HG03521 (cell line): ENCODE results near the gene IFT27.
A peak's percentile ranks its signal among the peaks of the same experiment; 100 is the strongest.

ENCODE experiments used
- ATAC-seq: cut with Tn5 transposase; IDR thresholded peaks from one replicate; pipeline ENCODE4 v1.9.1; 2021; ENCODE audit warnings: mild to moderate bottlenecking, moderate library complexity; ENCODE audit not compliant: unreplicated experiment

Gene IFT27, protein sequence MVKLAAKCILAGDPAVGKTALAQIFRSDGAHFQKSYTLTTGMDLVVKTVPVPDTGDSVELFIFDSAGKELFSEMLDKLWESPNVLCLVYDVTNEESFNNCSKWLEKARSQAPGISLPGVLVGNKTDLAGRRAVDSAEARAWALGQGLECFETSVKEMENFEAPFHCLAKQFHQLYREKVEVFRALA

DNA sequence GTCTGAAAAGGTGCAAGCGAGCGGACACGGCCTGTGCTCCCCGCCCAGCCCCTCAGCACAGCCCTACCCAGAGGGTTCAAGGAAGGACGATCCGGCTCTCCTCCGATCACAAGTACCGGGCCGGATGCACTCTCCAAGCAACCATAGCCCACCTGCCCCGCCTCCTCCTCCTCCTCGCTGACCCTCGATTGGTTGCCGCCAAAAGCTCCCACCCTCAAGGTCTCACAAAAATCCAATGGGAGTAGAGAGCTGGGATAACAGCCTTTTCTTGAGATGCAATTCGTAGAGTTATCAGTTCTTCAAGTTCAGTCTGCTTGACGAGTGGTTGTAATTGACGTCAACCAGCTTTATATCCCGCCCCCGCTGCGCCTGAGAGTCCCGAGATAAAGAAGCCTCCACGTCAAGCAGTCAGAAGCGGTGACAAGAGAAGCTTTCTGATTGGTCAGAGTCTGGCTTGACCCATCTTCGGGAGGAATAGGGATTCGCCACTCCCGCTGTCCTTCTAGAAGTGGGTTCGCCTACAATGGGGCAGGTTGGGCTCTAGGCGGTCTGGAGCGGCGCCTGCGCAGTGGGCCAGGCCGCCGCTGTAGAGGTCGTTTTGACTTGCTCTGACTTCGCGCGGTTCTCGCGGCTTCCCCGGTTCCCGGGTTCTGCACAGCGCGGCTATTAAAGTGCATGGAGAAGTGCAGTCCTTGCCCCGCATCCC is at the start of gene IFT27:
TSS of gene IFT27 (minus strand) at position 156 of the 706 bp plus-strand sequence. CDS start 412 bp downstream, outside the sequence.
- ATAC-seq = peak; percentile 90

DNA sequence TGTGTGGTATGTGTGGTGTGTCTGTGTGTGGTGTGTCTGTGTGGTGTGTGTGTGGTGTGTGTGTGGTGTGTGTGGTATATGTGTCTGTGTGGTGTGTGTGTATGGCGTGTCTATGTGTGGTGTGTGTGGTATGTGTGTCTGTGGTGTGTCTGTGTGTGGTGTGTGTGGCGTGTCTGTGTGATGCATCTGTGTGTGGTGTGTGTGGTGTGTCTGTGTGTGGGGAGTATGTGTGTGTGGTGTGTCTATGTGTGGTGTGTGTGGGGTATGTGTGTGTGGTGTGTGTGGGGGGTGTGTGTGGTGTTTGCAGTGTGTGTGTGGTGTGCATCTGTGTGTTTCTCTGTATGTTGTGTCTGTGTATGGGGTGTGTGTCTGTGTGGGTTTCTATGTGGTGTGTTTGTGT is 48.7 kb upstream of the IFT27 start:
- ATAC-seq = no peak

DNA sequence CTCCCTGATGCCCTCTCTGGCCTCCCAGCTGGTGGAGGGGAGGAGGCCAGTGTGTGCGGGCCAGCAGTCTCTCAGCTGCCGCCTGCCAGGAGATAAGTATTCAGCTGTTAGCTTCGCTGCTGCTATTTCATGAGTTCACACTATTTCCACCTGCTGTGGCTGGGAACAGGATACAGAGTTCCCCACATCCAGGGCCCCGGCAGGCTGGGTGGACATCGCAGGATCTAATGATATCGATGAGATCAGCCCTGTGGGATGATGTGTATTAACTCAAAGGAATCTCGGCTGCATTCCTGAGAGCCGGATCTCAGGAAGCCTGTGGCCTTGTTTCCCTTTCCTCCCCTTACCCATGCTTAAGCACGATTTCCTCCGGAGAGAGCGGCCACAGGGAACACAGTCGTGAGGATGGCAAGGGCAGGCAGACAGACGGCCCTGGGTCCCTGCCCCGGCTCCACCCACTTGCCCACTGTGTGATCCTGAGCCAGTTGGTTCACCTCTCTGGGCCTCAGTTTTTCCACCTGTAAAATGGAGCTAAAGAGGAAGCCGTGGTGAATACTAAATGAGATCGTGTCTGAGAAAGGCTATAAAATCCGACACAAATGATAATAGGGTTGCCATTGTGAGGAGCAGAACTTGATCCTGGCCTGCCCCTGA is 47.4 kb upstream of the IFT27 start:
- ATAC-seq = no peak

DNA sequence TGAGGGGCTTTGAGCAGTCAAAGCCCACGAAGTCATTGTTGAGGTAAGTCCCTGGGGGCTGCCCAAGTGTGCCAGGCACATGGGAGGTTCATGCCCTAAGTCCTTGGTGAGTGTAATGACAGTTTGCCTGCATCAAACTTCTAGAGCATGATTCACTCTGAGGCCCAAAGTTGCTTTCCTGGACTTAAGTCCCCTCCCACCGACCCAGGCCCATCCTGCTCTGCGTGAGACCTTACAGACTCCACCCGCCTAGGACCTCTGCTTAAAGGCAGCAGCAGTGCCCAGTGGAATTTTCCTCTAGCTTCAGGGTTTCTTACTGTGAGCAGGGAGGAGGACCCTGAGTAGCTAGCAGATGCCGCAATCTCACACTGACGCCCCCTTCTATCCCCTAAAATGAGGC is 46.7 kb upstream of the IFT27 start:
- ATAC-seq = no peak

DNA sequence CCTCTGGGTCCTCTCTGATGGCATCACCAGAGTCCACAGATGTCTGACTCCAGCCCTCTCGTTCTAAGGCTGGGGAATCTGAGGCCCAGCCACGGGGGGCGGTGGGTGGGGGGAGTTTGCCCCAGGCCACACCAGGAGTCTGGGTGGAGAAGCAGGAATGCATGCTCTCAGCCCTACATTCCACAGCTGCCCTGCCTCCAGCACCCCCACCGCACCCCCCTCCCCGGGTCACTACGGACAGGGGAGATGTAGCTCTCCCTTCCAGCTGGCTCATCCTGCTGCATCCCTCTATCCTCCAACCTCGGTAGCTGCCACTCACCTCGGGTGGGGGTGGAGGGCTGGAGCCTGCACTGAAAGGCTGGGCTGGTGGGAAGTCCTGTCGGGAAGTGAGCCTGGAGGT is 43.2 kb upstream of the IFT27 start:
- no peak for ATAC-seq

DNA sequence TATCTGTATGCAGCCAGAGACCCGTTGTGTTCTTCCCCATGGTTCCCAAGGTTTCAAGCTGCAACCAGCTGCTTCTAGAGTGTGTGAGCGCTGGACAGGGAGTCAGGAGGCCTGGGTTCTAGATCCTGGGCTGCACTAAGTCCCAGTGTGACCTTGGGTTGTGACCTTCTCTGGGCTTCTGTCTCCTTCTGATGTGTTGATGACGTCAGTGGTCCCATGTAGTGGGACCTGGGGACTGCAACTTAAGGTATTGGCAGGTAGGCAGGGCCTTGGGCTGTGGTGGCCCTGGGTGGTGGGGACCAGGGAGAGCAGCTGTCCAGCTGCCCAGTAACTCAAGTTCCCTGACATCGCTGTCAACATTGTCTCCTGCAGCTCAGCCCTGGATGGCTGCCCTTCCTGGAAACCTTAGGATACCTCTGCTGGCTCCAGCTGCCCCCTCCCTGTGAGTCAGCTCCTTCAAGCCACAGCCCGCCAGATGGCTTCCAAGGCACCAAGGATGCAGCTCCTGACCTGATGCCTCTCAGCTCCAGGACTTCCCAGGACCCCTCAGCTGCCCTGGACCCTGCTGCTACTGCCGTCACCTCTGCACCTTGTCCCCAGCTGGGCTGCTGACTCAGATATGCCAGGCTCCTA is 42.2 kb upstream of the IFT27 start:
- no peak for ATAC-seq

DNA sequence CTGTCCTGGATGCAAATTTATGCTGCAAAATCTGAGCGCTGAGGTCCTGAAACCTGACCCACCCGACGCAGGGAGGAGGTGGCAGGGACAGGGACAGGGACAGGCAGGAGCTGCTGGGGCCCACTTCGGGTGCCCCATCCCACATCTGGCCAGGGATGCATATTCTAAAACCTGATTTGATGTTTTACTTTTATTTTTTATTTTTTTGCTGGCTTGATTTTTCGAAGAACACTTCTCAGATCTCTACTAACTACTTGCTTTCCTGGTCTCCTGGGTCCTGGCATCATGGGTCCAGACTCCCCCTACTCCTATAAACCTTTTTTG is 41.6 kb upstream of the IFT27 start:
- ATAC-seq = no peak

DNA sequence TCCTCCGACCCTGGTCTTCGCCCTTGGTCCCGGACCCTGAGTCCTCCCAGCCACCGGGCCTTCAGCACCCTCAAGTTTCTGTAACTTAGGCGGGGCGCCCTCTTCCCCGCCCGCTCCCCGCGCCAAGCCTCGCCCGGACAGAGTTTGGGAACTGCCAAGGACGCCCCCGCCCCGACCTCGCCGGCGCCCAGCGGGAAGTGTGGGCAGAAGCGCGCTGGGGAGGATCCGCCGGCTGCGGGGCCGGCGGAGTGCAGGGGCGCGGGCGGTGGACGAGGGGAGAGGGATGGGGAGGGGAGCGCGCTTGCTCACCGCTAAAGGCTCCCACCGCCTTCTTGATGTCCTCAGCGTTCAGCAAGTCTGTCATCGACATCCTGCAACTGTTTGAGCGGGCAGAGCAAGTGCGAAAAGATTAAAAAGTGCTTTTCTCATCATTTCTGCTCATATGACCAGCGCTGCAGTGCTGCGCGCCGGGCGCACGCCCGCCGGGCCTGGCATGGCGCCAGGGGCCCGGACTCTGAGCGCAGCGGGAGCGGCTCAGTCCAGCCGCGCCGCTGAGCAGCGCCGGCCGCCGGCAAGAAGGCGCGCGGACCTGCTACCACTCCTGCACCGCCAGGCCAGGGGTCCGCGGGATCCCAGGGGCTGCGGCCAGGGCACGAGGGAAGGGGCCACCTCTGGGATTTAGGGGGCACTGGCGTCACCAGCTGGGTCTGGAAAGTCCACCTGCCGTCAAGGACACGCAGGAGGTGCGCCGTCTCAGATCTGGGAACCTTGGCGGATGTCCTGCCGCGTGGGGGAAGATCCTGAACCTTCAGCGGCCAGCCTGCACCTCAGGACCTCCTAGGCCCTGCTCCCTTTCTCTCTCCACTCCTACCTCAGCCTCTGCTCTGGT is 41.0 kb upstream of the IFT27 start, which contains the start of gene PVALB:
TSS of gene PVALB (minus strand) at position 400 of the 889 bp plus-strand sequence. CDS start at position 370, 30 bp downstream.
- no peak for ATAC-seq

DNA sequence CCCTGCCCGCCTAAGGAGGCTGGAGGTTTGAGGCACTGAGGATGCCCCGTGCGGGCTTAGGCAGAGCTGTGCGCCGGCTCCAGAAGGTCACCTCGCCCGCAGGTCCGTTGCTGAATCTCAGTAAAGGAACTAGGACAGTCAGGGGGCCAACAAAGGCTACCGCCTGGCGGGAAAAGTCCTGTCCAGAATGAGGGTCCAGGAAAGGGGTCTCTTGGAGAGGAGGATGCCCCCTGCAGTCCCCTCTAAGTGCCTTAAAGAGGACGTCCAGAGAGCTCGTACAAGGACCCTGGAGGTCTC is 40.4 kb upstream of the IFT27 start:
- no peak for ATAC-seq

DNA sequence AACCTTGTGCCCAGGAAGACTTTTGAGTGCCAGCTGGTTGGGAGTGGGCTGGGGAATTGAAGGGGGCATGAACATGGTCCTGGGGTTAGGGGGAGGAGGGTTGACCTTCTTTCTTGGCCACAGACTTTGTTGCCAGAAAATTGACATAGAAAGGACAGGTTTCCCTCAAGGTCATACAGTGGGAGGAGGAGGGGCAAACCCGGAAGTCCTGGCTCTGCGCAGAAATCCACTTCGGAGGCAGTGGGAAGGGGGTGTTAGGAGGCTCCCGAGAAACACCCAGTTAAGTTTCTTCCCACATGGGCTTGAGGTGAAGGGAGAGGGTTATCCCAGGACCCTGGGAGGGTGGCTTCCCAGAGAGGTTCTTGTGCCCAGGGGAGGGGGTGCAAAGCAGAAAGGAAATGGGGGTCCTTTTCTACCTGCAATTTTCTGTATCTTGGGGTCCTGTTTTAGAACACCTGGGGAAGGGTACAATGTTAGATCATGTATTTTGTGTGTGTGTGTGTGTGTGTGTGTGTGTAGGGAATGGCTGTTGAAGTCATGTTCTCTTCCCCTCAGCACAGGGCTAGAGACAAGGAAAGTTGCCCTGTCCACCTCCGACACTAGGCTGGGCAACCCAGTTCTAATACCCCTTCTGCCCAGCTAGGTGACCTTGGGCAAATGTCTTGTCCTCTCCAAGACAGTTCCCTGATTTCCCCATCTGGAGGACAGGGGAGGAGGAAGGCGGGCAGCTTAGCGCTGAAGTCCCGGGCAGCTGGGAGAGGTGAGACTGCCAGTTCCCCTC is 39.8 kb upstream of the IFT27 start:
- no peak for ATAC-seq

DNA sequence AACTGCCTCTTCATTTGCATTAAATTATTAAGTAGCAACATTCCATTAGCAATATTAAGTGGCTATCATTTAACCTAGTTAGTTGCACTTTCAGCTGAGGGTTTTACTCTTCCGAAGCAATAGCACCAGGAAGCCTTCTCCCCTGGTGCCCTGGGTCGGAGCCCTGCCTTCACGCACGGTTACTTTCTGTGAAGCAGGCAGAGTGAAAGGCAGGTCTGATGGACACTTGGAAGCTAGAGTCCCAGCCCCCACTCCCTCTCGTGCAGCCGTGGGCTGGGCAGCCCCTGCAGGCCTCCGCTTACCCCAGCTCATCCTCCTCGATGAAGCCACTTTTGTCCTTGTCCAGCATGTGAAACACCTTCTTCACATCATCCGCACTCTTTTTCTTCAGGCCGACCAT is 38.9 kb upstream of the IFT27 start:
- ATAC-seq = no peak

DNA sequence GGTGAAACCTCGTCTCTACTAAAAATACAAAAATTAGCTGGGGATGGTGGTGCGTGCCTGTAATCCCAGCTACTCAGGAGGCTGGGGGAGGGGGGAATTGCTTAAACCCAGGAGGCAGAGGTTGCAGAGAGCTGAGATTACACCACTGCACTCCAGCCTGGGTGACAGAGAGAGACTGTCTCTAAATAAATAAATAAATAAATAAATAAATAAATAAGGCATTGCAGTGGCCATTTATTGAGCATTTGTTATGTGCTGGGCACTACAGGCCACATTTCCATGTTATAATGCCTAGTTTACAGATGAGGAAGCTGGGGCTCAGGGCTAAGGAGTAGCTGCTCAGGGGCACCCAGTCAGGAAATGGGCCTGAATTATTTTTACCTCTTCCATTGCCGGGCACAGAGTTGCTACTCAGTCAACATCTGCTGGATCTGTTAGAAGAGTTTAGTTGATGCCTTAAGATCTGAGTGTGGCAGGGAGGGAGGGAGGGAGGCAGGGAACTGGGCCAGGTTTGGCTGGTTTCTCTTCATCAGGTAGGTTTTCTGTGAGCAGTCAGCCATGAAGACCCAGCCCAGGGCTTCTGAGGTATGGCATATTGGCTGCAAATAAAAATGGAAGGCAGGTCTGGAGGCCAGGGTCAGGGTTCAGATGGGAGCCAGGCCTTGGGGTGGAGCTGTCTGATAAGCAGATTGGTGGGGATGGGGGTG is 35.3 kb upstream of the IFT27 start:
- no peak for ATAC-seq

DNA sequence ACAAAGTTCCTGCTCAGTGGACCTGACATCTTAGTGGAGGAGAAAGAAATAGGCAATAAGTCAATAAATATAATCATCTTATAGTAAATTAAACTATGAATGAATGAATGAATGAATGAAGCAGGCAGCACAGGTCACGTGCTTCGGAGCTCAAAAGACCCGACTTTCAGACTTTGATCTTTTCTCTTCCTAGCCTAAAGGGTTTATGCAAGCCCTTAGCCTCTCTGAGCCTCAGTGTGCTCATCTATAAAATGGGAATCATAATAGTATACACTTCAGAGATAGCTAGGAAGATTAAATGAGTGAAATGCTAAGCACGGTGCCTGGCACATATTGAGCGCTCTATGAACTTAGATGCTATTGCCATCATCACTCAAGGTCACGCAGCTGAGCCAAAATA is 33.4 kb upstream of the IFT27 start:
- ATAC-seq = no peak

DNA sequence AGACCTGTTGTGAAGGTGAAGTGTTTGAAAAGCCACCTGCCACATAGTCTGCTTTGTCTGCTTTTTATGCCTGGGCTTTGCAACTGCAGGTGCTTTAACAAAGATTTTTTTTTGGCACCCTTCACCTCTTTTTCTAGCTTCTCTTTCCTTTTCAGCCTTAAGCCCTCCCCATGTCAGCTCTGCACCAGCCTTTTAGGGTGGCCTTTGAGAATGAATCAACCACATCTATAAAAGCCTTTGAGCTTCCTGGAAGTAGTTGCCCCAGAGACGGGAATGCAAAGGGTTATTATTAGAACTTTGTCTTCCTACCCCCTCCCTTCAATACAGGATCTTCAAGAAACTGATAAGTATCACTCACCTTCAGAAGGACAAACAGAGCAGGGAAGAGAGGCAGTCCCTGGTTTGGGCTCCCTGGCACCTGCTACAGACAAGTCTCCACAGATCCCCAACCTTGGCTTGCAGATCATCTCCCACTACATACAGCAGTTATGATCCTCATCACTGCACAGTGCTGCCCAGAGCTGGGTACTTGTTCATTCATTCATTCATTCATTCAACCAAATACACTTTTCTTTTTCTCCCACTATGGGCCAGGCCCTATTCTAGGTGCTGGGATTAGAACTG is 32.9 kb upstream of the IFT27 start:
- no peak for ATAC-seq

DNA sequence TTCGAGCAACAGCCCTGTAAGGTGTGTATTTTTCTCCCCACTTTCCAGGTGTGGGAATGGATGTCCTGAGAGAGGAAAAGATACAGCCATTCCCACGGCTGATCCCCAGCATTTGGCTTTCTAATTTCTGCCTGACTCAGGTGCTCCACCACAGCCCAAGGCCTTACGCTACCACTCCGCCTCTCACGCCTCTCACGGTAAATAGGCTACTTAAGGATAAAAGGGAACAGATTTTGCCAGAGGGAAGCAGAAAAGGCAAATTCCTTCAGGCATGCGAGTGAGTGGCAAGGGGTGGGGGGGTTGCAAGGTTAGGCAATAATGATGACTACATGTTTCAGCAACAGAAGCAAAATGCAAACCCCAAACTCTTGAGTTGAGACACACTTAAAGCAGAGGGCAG is 31.7 kb upstream of the IFT27 start:
- no peak for ATAC-seq

DNA sequence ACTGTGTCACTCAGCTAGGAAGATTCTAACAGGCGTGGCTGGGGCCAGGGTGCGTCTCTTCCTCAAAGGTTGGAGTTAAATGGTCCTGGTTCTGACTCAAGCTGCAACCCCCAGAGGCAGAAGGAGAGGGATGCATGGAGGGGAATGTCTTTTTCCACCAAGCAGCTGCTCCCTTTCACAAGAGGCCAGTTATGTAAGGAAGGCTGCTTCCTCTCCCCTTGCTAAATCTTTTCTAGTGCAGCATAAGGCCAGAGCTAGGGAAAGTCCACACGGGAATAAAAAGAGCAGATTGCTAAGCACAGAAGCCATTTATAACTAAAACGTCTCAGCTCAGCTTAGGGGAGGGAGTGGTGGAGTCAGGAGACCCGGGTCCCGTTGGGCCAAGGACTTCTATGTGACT is 30.9 kb upstream of the IFT27 start:
- no peak for ATAC-seq

DNA sequence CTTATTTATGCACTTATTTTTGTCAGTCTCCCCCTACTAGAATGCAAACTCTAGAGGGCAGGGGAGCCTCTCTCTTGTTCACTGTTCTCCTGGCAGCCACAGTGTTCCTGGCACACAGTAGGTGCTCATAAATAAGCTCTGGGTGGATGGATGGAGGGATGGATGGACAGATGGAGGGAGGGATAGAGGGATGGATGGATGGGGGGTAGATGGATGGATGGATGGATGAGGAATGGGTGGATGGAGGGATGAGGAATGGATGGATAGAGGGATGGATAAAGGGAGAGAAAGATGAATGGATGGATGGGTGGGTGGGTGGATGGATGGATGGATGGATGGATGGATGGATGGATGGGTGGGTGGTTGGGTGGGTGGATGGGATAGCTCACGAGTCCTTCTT is 27.4 kb upstream of the IFT27 start:
- no peak for ATAC-seq

DNA sequence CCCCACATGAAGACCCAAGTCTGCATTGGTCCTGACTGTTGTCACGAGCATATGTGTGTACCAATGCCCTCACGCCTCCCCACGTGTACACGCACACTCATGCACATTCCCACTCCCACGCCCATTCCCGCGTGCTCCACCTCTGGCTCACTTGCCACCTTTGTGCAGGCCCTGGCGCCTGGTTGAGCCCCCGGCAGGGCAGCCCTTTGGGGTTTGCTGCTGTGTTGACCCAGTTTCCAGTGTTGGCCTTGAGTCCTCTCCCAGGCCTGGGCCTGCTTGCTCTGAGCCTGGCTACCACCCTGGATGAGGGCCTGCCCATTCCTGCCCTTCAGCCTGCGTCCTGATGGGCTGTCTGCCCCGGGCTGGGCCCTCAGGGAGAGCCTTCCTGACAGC is 22.8 kb upstream of the IFT27 start:
- no peak for ATAC-seq

DNA sequence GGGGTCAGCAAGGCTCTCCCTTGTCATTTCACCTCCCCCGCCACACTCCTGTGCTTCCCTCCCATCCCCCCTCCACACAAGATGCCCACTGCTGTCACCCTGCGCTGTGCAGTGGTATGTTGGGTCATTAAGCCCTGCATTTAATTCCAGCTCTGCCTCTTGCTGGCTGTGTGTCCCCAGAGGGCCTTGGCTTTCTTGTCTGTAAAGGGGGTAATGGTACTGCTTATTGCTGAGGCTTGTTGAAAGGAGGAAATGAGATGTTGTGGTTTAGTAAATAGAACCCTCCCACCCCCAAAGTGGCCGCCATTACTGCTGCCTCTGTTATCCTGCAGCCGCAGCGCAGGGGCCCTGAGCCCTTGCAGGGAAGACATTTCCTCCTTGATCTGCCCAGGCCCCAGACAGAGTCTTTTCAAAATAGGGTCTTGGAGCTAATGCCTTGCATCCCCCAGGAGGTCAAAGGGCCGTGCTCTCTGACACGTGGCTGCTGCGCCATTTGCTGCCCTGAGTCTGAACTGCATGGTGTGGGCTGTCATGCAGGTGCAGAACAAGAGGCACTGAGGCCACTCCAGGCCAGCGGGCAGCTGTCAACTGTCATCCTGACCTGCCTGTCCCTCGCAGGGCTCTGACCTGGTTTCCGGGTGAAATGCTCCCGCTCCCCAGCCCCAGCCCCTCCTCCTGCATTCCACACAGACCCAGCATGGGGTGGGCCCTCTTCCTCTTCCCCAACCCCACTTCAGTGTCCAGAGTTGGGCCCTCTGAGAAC is 22.2 kb upstream of the IFT27 start:
- ATAC-seq = no peak
